Stimulated activated CD8-positive, alpha-beta memory T cell treated with anti-CD3 and anti-CD28 coated beads, Interleukin-7, amount 100 ng/mL, for 48 hours (primary cell): ENCODE measurements around the gene FNDC3B.

Experiments
- DNase-seq, 2 donors: peaks; one replicate each; pipeline ENCODE4 v3.0.0-alpha.2; 2020; ENCODE audit warnings: low read depth in 1 of 2; ENCODE audit errors: extremely low read depth in 1 of 2

Gene FNDC3B

DNA sequence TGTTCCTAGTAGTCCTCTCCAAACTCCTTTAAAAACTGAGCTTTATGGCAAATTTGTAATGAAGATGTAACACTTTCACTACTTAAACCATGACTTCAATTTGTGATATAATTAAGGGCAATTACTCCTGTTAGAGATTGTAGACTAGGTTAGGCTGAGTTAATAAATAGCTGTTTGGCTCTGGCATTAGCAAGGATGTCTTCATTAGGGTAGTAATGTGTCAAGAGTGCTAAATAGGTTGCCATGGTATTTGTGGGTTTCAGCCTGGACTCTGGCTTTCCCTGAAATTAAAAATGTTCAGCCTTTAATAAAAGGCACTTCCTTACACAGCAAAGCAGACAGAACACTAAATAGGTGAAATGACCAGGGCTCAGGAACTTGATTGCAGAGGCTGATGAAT lies 337.0 kb downstream of the FNDC3B start:
- no peak for DNase-seq

DNA sequence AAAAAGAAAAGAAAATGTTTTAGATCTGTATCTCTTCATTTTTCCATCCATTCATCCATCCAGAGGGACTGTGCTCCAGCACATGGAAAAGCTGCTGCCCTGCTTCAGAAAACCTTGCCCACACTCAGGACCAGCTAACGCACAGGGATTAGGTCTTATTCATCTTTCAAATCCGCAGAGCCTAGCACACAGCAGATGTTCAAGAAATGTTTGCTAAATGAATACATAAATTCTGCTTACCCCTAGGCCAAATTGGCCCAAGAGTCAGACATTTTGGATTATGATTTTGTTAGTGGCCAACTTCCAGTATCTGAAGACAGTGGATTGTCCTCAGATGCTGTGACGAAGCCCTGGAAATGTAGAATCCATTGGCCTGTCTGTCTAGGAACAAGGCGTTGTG lies 337.5 kb downstream of the FNDC3B start:
- no peak for DNase-seq

- no peak for DNase-seq
Observed at GRCh38 chr3:172378439-172378838, 339.1 kb downstream of the FNDC3B start.

- DNase-seq: no peak
Observed at GRCh38 chr3:172379372-172379771, 340.0 kb downstream of the FNDC3B start.

DNA sequence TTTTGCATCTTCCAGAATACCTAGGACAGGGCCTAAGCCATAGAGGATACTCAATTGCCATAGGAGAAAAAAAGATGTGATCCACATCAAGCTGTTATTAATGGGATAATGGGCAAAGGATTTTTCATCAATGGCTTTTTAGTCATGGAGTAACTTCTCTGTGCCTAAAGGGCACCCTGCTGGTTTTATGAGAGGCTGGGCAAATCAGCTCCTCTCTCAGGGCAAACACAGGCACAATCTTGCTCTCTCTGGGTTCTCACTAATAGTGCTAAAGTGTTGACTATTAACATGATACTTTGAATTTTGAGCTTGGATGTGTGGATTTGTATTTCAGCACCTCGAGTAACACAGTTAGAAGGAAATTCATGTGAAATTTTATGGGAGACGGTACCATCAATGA lies 341.3 kb downstream of the FNDC3B start:
- DNase-seq: no peak

GRCh38 chr3:172383306-172383796 lies 344.0 kb downstream of the FNDC3B start:
- no peak for DNase-seq

DNA sequence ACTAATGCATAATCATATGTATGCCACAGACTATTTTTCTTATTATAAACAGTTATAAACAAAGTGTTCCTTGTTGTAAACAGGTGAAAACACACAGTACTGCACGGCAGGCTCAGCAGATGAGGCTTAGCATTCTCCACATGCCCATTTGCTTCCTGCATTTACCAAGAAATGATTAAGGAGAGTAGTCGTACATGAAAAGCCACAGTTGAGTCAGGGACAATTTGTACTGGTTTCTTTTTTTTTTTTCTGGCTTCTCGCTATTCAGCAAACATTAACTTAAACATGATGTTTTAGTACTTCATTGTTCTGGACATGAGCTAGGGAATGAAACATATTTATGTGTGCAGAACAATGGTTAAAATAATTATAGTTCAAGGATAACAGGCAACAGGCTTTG lies 345.5 kb downstream of the FNDC3B start:
- no peak for DNase-seq

DNA sequence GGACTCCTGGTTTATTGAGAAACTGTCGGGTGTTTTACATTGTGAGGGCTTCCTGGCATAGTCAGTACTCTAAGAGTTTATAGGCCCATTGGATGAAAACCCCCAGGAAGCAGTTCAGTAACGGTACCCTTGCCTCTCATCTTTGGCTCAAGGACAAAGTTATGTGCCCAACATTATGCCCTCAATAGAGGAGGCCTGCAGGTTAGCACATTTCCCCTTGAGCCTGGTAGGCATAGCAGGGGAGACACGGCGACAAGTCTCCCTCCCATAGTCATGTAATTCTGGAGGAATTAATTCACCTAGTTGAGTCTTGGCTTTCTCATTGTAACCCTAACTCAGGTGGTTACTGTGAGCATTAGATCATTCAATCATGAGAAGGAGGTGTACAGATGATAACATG lies 348.4 kb downstream of the FNDC3B start:
- DNase-seq: no peak

GRCh38 chr3:172388412-172389078 lies 349.2 kb downstream of the FNDC3B start:
- no peak for DNase-seq

DNA sequence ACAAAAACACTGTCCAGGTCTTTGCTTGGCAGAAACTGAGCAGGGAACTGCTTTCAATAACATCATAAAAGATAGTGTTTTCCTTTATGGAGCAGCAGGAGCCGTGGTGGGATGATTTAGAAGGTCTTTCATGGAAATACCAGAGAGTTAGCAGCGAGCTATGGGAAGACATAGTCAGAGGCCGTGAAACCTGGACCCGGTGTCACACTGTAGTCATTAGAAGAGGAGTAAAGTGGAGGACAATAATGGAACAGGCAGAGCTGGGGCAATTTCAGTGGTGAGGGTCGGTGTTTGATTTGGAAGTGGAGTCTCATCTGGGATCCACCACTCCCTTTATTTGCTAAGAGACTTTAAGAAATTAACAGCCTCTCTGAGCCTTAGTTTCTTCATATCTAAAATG lies 351.4 kb downstream of the FNDC3B start:
- no peak for DNase-seq

GRCh38 chr3:172391592-172392302 lies 352.4 kb downstream of the FNDC3B start:
- DNase-seq: no peak

DNA sequence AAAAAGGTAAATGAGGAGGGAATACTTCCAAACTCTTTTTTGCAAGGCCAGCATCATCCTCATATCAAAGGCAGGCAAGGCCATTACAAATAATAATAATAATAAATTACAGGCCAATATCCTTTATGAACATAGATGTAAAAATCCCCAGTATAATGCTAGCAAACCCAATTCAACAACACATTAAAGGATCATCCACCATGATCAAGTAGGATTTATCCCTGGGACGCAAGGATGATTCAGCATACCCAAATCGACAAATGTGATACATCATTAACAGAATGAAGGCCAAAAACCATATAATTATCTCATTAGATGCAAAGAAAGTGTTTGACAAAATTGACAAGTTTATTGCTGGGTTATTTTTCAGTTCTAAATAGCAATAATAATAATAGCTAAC lies 355.3 kb downstream of the FNDC3B start:
- DNase-seq: no peak

- DNase-seq: no peak
Observed at GRCh38 chr3:172396400-172396799, 357.0 kb downstream of the FNDC3B start.

DNA sequence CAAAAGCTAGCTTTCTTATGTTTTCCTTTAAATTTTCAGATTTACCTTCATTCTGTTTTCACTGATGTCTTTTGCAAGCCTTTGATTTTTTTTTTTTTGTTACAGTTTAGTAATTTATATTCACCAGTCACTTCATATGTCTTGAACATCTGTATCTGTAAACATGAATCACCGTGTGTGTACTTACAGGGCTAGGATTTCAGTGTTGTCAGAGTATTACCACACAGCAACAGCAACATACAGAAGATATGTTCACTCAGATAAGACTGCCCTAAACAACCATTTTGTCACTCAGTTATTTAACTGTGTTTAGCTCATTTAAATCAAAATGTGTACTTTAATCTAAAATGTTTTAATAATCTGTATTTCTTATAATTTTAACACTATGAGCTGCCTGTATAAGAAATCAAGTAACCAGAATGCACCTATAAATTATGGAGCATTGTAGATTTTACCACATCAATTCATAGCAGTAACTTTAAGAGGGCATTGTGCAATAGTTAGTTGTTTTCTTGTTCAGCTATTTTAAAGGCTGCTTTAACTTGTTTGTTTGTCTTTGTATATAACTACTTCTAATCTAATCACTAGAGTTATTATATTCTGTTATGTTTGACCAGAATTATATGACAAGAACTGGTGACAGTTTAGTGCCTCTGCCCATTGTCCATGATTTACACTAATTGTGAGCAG lies 358.5 kb downstream of the FNDC3B start:
- no peak for DNase-seq

DNA sequence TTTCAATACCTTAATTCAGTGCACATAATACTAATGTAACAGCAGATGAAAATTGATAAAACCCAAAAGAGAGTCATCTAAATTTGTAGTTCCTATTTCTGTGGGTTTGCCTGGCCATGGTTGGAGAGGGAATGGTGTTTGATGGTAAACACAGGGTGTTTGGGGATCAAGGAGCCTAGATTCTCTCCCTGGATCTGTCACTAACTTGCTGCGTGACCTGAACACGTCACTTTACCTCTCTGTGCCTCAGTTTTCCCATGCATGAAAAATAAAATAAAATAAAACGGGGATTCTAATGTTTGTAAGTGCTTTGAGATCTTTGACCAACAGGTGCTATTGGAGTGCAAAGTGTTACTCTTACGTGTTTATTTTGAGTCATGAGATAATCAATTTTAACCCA lies 359.1 kb downstream of the FNDC3B start:
- no peak for DNase-seq

DNA sequence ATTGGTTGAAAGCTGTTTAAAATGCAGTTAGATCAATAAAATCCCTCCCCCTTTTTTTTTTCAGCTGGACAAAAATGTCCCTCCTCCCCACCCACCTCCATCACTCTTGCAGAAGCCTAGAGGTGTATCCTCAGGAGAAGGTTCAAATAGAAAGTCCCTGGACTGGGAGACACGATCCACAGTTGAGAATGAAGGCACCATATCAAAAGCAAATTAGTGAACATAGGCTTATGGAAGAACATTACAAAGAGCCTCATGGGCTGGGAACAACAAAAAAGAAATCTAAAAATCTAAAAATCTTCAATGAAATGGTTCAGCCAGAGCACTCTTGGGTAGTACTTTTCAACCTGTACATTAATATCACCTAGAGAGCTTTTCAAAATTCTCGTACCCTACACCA lies 362.7 kb downstream of the FNDC3B start:
- DNase-seq: no peak

DNA sequence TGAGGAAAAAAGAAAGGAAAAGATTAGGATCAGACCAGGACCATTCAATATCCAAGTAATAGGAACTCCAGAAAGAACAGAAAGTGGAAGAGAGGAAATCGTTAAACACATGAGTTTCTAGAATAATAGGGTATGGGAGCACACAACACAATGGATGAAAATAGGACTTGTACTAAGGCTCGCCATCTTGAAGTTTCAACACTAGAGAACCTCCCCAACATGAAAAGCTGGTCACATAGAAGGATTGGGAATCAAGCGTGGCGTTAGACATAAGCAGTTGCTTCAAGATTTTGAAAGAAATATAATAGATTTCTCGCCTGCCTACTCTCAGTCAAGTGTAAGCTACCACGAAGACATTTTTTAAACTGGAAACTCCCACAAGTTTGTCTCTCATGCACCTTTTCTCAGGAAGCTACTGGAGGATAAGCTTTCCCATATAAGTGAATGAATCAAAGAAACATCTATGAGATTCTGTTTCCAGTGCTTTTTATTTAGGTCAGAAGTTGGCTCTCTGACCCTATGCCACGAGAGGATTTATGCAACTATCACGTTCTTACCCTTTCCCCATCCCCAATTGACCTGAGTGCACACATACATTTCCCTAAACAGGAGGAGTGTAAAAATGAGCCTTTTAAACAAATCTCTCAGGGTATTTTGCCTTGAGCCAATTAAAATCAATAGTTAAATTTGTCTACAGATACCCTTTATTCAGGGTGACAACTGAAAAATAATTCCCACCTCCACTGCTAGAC lies 363.7 kb downstream of the FNDC3B start:
- no peak for DNase-seq

- no peak for DNase-seq
Observed at GRCh38 chr3:172404237-172404962, 365.0 kb downstream of the FNDC3B start.

DNA sequence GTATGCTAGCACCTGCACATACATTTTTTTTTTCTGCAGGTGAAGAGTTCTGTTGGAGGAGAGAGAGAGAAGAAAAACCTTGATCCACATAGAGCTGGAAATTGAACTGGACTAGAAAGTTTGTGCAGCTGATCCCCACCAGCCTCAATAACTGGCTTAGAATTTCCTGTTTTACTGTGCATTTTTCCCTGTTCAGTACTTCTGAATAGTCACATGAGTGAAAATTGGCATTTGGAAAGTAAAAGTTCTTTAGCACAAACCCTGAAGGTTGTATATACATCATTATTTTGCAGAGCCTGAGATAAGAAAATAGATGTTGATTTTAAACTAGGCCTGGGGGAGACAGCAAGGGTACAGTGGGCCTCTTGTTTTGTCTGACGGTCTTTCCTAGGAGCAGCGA lies 366.5 kb downstream of the FNDC3B start:
- no peak for DNase-seq

DNA sequence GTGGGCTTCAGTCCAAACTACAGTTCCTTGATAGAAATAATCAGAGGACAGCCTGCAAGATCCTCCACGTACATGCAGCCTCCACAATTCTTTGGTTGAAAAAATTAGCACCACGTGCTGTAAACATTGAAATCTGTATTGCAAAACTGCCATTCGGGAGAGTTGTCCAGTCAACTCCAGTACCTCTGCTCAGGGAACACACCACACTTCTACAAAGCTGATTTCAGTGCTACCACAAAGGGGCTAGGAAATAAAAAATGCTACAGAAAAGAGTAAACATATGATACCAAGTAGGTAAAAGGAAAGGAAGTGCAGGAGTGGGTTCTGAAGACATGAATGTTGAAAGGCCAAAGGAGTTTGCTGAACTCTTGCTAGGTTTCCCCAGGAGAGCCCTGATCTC lies 368.5 kb downstream of the FNDC3B start:
- DNase-seq: no peak
